Dedifferentiated amniotic fluid mesenchymal stem cell (primary cell): Measurements from ENCODE around the gene SLC1A1.

Experiments
- DNase-seq: peaks from one replicate; pipeline ENCODE4 v3.0.0-alpha.2; 2016; ENCODE audit errors: extremely low spot score

Gene SLC1A1

GRCh38 chr9:4489919-4490704 lies at the start of gene SLC1A1:
Gene SLC1A1 (plus strand): TSS chr9:4490468. CDS start chr9:4490680, 212 bp downstream.
- DNase-seq: peak; percentile 51

GRCh38 chr9:4442806-4443205 lies 47.5 kb upstream of the SLC1A1 start:
- no peak for DNase-seq

GRCh38 chr9:4443439-4443838 lies 46.8 kb upstream of the SLC1A1 start:
- no peak for DNase-seq

GRCh38 chr9:4461437-4461836 lies 28.8 kb upstream of the SLC1A1 start:
- DNase-seq: no peak

GRCh38 chr9:4463824-4464223 lies 26.4 kb upstream of the SLC1A1 start:
- DNase-seq: peak; percentile 44

- no peak for DNase-seq
Measured at GRCh38 chr9:4464911-4465513, 25.3 kb upstream of the SLC1A1 start.

GRCh38 chr9:4465910-4466309 lies 24.4 kb upstream of the SLC1A1 start:
- no peak for DNase-seq

GRCh38 chr9:4475301-4475700 lies 15.0 kb upstream of the SLC1A1 start:
- peak; percentile 35 for DNase-seq

- DNase-seq: no peak
Measured at GRCh38 chr9:4486176-4486575, 4.1 kb upstream of the SLC1A1 start.

GRCh38 chr9:4489562-4489918 lies 728 bp upstream of the SLC1A1 start:
- peak; percentile 19 for DNase-seq

GRCh38 chr9:4490705-4491625 lies 697 bp downstream of the SLC1A1 start:
- no peak for DNase-seq

- DNase-seq: no peak
Measured at GRCh38 chr9:4491626-4491975, 1.3 kb downstream of the SLC1A1 start.

GRCh38 chr9:4494332-4494731 lies 4.1 kb downstream of the SLC1A1 start:
- DNase-seq: no peak

- no peak for DNase-seq
Measured at GRCh38 chr9:4494806-4495205, 4.5 kb downstream of the SLC1A1 start.

GRCh38 chr9:4495537-4495936 lies 5.3 kb downstream of the SLC1A1 start:
- no peak for DNase-seq

- DNase-seq: no peak
Measured at GRCh38 chr9:4496497-4496896, 6.2 kb downstream of the SLC1A1 start.

- DNase-seq: no peak
Measured at GRCh38 chr9:4497395-4497794, 7.1 kb downstream of the SLC1A1 start.

- peak; percentile 39 for DNase-seq
Measured at GRCh38 chr9:4497855-4498254, 7.6 kb downstream of the SLC1A1 start.

- no peak for DNase-seq
Measured at GRCh38 chr9:4499917-4500316, 9.6 kb downstream of the SLC1A1 start.

- DNase-seq: no peak
Measured at GRCh38 chr9:4501147-4501507, 10.9 kb downstream of the SLC1A1 start.

- DNase-seq: no peak
Measured at GRCh38 chr9:4502444-4502843, 12.2 kb downstream of the SLC1A1 start.

- no peak for DNase-seq
Measured at GRCh38 chr9:4503103-4503502, 12.8 kb downstream of the SLC1A1 start.

- DNase-seq: no peak
Measured at GRCh38 chr9:4504250-4504649, 14.0 kb downstream of the SLC1A1 start.
